Fibroblast of the conjunctiva (primary cell): ENCODE data around the gene STIMATE.
A peak's percentile ranks its signal among the peaks of the same experiment; 100 is the strongest.

Experiments
- DNase-seq: peaks from one replicate; pipeline ENCODE4 v3.0.0-alpha.2; 2010; ENCODE audit warnings: low read depth

STIMATE gene

GRCh38 chr3:52893723-52894122 lies 3.6 kb downstream of the STIMATE start:
- DNase-seq: no peak

GRCh38 chr3:52892625-52893311 lies 4.6 kb downstream of the STIMATE start:
- no peak for DNase-seq

- no peak for DNase-seq
Observed at GRCh38 chr3:52892290-52892624, 5.1 kb downstream of the STIMATE start.

- peak; percentile 69 for DNase-seq
Observed at GRCh38 chr3:52891615-52892081, 5.7 kb downstream of the STIMATE start.

GRCh38 chr3:52891164-52891563 lies 6.2 kb downstream of the STIMATE start:
- no peak for DNase-seq

GRCh38 chr3:52890735-52891134 lies 6.6 kb downstream of the STIMATE start:
- DNase-seq: no peak

GRCh38 chr3:52889901-52890300 lies 7.4 kb downstream of the STIMATE start:
- no peak for DNase-seq

- DNase-seq: no peak
Observed at GRCh38 chr3:52887166-52887565, 10.2 kb downstream of the STIMATE start.

- no peak for DNase-seq
Observed at GRCh38 chr3:52886049-52886730, 11.2 kb downstream of the STIMATE start.

GRCh38 chr3:52882377-52882776 lies 15.0 kb downstream of the STIMATE start:
- DNase-seq: no peak

GRCh38 chr3:52881871-52882270 lies 15.5 kb downstream of the STIMATE start:
- no peak for DNase-seq

- DNase-seq: no peak
Observed at GRCh38 chr3:52880474-52880873, 16.9 kb downstream of the STIMATE start.

- DNase-seq: no peak
Observed at GRCh38 chr3:52880047-52880446, 17.3 kb downstream of the STIMATE start.

- no peak for DNase-seq
Observed at GRCh38 chr3:52879581-52879980, 17.8 kb downstream of the STIMATE start.

- DNase-seq: no peak
Observed at GRCh38 chr3:52879090-52879489, 18.3 kb downstream of the STIMATE start.

- no peak for DNase-seq
Observed at GRCh38 chr3:52877085-52877484, 20.3 kb downstream of the STIMATE start.

- no peak for DNase-seq
Observed at GRCh38 chr3:52874864-52875587, 22.3 kb downstream of the STIMATE start.

- no peak for DNase-seq
Observed at GRCh38 chr3:52874160-52874701, 23.1 kb downstream of the STIMATE start.

- DNase-seq: peak; percentile 61
Observed at GRCh38 chr3:52873433-52874159, 23.8 kb downstream of the STIMATE start.

GRCh38 chr3:52872245-52872644 lies 25.1 kb downstream of the STIMATE start:
- no peak for DNase-seq

- no peak for DNase-seq
Observed at GRCh38 chr3:52871761-52872160, 25.6 kb downstream of the STIMATE start.

GRCh38 chr3:52870471-52870870 lies 26.9 kb downstream of the STIMATE start:
- no peak for DNase-seq
